ENCODE measurements around the gene TRABD.
"Not testable (repeated sequence)": the region's sequence is repeated elsewhere in the genome, so short reads cannot be mapped to it uniquely, and the experiment has no call there.

Gene TRABD

DNA sequence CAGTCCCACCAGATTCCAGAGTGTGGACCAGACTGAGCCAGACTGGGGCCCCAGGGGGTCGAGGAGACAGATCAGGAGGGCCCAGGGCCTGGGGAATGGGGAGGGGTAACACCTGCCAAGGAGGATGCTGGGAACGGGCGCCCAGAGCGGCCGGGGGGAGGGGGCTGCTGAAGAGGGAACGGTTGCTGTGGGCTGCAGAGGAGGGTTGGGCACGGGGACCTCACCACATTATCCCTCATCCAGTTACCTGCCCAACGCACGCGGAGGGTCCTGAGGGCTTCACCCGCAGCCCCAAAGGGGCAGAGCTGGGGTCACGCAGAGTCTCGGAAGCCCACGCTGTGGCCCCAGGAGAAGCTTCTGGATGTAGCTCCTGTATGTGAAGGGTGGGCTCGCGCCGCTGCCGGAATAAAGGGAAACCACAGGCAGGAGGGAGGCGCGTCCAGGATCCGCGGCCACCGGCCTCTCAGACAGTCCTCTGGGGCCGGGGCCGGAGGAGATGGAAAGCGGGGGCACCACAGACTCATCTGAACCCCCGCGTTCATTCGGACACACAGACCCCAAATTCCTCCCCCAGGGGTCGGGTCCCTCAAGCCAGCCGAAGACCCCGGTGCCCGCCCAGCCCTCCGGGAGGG, 14.2 kb downstream of the TRABD start:
- peak overlapping the region; percentile 72 for H3K4me3 ChIP-seq (ENCODE audit: low read depth, low read length)
- TF ChIP-seq, protein P1, sequence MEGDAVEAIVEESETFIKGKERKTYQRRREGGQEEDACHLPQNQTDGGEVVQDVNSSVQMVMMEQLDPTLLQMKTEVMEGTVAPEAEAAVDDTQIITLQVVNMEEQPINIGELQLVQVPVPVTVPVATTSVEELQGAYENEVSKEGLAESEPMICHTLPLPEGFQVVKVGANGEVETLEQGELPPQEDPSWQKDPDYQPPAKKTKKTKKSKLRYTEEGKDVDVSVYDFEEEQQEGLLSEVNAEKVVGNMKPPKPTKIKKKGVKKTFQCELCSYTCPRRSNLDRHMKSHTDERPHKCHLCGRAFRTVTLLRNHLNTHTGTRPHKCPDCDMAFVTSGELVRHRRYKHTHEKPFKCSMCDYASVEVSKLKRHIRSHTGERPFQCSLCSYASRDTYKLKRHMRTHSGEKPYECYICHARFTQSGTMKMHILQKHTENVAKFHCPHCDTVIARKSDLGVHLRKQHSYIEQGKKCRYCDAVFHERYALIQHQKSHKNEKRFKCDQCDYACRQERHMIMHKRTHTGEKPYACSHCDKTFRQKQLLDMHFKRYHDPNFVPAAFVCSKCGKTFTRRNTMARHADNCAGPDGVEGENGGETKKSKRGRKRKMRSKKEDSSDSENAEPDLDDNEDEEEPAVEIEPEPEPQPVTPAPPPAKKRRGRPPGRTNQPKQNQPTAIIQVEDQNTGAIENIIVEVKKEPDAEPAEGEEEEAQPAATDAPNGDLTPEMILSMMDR (IDR thresholded peaks at IDR 0.05; ENCODE audit: low read depth, low read length), result no peak

DNA sequence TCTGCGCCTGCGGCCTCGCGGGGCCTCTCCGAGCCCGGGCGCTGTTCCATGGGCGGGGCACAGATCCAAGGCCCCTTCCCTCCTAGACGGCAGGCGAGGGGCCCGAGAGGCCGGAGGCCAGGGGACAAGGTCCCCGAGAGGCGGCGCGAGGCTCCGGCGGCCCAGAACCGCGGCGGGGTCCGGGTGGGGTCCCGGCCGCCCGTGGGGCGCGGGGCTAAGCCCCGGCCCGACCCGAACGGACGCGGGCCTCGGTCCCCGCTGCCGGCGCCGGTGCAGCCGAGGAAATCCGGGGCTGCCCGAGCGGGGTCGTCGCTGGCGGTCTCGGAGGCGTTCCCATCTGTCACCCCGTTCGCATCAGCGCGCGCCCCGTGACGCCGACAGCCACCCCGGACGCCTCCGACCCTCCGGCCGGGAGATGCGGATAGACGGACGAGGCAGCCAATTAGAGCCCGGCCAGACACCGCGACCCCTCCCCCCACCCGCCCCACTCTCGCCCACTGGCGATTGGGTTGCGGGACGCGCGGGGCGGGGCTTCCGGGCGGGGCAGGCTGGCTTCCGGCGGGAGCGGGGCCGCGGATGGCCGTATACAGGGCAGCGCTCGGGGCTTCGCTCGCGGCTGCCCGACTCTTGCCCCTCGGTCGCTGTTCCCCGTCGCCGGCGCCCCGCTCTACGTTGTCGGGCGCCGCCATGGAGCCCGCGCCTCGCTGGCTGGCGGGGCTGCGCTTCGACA, 14.9 kb downstream of the TRABD start, which contains the start of gene SELENOO:
Gene SELENOO, plus strand, starts transcription at position 551 of the 730 bp plus-strand sequence. Its CDS starts 26 bp downstream, at position 577.
- H3K4me3 ChIP-seq (ENCODE audit: low read depth, low read length), result peak within 1 kb of the TSS; percentile 72
- TF ChIP-seq, protein P1 (IDR thresholded peaks at IDR 0.05; ENCODE audit: low read depth, low read length), result no peak

DNA sequence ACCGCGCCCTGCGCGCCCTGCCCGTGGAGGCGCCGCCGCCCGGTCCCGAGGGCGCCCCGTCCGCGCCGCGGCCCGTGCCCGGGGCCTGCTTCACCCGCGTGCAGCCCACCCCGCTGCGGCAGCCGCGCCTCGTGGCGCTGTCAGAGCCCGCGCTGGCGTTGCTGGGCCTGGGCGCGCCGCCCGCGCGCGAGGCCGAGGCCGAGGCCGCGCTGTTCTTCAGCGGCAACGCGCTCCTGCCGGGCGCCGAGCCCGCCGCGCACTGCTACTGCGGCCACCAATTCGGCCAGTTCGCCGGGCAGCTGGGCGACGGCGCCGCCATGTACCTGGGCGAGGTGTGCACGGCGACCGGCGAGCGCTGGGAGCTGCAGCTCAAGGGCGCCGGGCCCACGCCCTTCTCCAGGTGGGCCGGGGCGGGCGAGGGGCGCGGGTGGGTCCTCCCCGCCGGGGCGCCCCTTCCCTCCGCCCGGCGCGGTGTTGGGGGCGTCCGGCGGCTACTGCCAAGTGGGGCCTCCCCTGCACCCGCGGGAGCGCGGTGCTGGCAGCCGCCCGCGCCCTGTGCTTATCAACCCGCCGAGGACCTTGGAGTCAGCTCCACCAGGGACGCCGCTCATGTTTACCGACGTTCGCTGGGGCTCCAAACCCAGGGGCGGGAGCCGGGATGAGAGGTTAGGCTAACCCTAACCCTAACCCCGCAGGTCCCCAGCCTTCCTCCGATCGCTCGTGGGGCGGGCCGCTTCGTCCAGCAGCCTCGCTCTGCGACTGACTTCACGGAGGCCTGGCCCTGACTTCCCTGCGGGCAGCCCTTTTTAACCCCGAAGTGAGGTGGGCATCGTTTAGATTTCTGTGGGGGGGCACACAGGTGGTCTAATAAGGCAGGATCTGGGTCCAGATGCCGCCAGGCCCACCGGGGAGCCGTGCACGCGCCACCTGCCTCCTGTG, 15.7 kb downstream of the TRABD start:
- TF ChIP-seq, protein P1 (IDR thresholded peaks at IDR 0.05; ENCODE audit: low read depth, low read length), result no peak
- H3K4me3 ChIP-seq (ENCODE audit: low read depth, low read length), result peak overlapping the region; percentile 72

DNA sequence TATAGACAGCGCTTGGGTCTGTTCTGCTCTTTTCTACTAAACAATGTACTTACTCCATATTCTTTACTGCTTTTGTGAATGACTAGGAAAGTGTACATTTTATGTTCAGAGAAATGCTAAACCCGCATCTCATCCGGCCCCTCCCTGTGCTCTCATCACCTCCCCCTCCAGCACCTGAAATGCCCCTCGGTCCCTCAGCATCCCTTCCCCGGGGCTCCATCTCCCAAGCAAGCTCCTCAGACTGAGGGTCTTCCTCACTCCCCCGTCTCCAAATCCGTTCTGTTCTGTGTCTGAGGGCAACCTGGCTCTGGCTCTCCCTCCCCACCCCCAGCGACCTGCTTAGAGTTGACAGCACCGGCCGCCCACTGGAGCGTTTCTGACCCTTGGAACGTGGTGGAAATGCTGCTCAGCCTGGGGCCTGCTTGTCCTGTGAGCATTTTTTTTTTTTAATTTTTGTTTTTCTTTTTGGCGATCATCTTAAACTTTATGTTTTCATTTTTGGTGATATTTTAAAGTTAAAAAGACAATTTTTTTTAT, 16.5 kb downstream of the TRABD start:
- TF ChIP-seq, protein P1 (IDR thresholded peaks at IDR 0.05; ENCODE audit: low read depth, low read length), result no peak
- peak overlapping the region; percentile 72 for H3K4me3 ChIP-seq (ENCODE audit: low read depth, low read length)

DNA sequence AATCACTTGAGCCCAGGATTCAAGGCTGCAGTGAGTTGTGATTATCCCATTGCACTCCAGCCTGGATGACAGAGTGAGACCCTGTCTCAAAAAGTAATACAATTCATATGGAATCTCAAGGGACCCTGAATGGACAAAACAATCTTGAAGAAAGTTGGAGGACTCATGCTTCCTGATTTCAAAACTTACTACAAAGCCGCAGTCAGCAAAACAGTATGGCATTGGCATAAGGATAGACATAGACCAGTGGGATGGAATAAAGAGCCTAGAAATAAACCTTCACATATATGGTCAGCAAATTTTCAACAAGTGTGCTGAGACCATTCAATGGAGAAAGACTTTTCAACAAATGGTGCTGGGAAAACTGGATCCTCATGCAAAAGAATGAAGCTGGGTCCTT, 17.6 kb downstream of the TRABD start:
- TF ChIP-seq, protein P1 (IDR thresholded peaks at IDR 0.05; ENCODE audit: low read depth, low read length), result no peak
- H3K4me3 ChIP-seq (ENCODE audit: low read depth, low read length), result no peak overlapping the region

DNA sequence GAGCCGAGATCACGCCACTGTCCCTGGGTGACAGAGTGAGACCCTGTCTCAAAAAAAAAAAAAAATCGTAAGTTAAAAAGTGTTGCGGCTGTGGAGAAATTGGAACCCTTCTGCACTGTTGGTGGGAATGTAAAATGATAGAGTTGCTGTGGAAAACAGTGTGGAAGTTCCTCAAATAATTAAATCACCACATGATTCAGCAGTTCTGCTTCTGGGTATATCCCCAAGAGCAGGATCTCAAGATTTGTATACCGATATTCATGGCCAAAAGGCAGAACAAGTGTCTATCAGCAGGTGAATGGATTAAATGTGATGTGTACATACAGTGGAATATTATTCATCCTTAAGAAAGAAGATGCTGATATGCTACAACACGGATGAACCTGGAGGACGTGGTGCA, 18.9 kb downstream of the TRABD start:
- TF ChIP-seq, protein P1 (IDR thresholded peaks at IDR 0.05; ENCODE audit: low read depth, low read length), result no peak
- no peak overlapping the region for H3K4me3 ChIP-seq (ENCODE audit: low read depth, low read length)

DNA sequence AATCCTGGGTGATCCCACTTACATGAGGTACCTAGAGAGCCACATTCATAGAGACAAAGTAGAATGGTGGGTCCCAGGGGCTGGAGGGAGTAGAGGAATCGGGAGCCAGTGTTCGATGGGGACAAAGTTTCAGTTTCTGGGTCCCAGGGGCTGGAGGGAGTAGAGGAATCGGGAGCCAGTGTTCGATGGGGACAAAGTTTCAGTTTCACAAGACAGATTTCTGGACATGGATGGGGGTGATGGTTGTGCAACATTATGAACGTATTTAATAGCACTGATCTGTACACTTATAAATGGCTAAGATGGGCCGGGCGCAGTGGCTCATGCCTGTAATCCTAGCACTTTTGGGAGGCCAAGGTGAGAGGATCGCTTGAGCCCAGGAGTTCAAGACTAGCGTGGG, 19.3 kb downstream of the TRABD start:
- H3K4me3 ChIP-seq (ENCODE audit: low read depth, low read length), result not testable (repeated sequence)

Measured in WI38 (cell line).